HCT116 (cell line): ENCODE data around the gene MRM3.

Experiments used
- CEBPB ChIP-seq: IDR thresholded peaks from 2 replicates; pipeline ENCODE4 v1.6.1; 2012; ENCODE audit warnings: low read depth
- POLR2AphosphoS5 ChIP-seq: IDR thresholded peaks from 2 replicates; pipeline ENCODE4 v1.6.1; 2011; ENCODE audit warnings: mild to moderate bottlenecking, low read depth, low read length, moderate library complexity
- SIN3A ChIP-seq: IDR thresholded peaks from 2 replicates; pipeline ENCODE4 v1.6.1; 2012; ENCODE audit warnings: low read depth
- ZFX ChIP-seq: fragments of 450-650 bp; IDR thresholded peaks from 2 replicates; pipeline ENCODE4 v1.6.1; 2017
- TF ChIP-seq, protein P1 (sequence below), 3 experiments: fragments of 200-600 bp in 1 of 3; sonication (generic) in 1 of 3; IDR thresholded peaks in 2 of 3; conservative IDR thresholded peaks in 1 of 3; 2 replicates each; pipeline ENCODE4 v1.5.1; 2012 to 2017; ENCODE audit warnings: low read depth in 2 of 3, low read length in 2 of 3, antibody characterized with exemption in 1 of 3, borderline replicate concordance in 1 of 3, control low read depth in 1 of 3, mild to moderate bottlenecking in 1 of 3, mixed read lengths in 1 of 3, mixed run types in 1 of 3, moderate library complexity in 1 of 3; ENCODE audit not compliant: insufficient read depth in 1 of 3
- TF ChIP-seq, protein P2 (sequence below): IDR thresholded peaks from 2 replicates; pipeline ENCODE4 v1.6.1; 2012

DNA sequence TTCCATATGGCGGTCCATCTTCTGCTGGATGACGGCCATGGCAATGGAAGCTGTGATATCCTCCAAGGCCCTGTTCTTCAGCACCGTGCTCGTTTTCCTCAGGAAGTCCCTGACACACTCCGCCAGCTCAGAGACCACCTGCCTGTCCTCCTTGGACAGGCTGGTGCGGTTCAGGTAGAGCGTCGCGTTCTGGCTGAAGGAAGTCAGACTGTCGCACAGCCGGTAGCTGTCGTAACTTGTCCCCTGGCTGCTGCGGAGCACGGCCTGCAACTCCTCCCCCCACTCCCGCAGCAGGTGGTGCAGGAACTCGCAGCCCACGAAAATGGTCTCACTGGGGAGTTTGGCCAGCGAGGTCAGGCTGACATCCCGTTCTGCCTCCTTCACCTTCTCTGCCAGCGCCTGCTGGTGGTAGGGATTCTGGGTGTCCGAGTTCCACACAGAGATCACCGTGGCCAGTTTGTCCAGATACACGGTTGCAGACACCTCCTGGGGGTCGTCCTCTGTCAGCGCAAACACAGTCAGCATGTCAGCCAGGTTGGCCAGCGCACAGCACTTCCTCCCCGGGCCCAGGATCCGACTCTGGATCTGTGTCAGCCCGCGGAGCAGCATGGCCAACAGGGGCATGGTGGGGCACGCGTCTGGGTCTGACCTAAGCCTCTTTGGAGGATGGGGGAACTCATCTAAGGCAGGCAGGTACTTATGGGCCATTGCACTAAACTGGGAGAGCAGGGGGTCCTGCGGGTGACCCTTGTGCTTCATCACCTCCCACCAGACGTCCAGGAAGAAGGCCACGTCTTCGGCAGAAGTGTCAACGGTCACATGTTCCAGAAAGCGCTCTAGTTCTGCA is 35.1 kb upstream of the MRM3 start:
- TF ChIP-seq, protein P1, sequence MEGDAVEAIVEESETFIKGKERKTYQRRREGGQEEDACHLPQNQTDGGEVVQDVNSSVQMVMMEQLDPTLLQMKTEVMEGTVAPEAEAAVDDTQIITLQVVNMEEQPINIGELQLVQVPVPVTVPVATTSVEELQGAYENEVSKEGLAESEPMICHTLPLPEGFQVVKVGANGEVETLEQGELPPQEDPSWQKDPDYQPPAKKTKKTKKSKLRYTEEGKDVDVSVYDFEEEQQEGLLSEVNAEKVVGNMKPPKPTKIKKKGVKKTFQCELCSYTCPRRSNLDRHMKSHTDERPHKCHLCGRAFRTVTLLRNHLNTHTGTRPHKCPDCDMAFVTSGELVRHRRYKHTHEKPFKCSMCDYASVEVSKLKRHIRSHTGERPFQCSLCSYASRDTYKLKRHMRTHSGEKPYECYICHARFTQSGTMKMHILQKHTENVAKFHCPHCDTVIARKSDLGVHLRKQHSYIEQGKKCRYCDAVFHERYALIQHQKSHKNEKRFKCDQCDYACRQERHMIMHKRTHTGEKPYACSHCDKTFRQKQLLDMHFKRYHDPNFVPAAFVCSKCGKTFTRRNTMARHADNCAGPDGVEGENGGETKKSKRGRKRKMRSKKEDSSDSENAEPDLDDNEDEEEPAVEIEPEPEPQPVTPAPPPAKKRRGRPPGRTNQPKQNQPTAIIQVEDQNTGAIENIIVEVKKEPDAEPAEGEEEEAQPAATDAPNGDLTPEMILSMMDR (IDR thresholded peaks at IDR 0.05 in 2 of 3, conservative IDR thresholded peaks at IDR 0.05 in 1 of 3; ENCODE audit: borderline replicate concordance in 1 of 3, insufficient read depth in 1 of 3, low read depth in 2 of 3, low read length in 2 of 3), result no peak
- TF ChIP-seq POLR2AphosphoS5 (no peak), ZFX (no peak), SIN3A (no peak), CEBPB (no peak)
- TF ChIP-seq, protein P2, sequence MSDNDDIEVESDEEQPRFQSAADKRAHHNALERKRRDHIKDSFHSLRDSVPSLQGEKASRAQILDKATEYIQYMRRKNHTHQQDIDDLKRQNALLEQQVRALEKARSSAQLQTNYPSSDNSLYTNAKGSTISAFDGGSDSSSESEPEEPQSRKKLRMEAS, result no peak
